Bone marrow (tissue), 2 donors: ENCODE results near the gene TNIK.
"Not testable (repeated sequence)": the region's sequence is repeated elsewhere in the genome, so short reads cannot be mapped to it uniquely, and the experiment has no call there.

Experiments used
- DNase-seq, 2 donors: peaks; one replicate each; lab custom pipeline; 2025; lab: John Stamatoyannopoulos, UW

TNIK gene

GRCh38 chr3:171468296-171468906 is 8.2 kb upstream of the TNIK start:
- DNase-seq = no peak

- DNase-seq = no peak
Observed at GRCh38 chr3:171465763-171466162, 5.6 kb upstream of the TNIK start.

GRCh38 chr3:171464462-171464861 is 4.3 kb upstream of the TNIK start:
- DNase-seq = no peak

- DNase-seq = no peak
Observed at GRCh38 chr3:171462224-171462623, 2.0 kb upstream of the TNIK start.

GRCh38 chr3:171461525-171461917 is 1.3 kb upstream of the TNIK start:
- no peak for DNase-seq

GRCh38 chr3:171460725-171461524 is 720 bp upstream of the TNIK start:
- DNase-seq = peak in 1 of 2 donors; percentile 61

- no peak for DNase-seq
Observed at GRCh38 chr3:171459137-171459941, 866 bp downstream of the TNIK start.

- DNase-seq = no peak
Observed at GRCh38 chr3:171458864-171459136, 1.4 kb downstream of the TNIK start.

- DNase-seq = peak in 1 of 2 donors; percentile 33
Observed at GRCh38 chr3:171458071-171458863, 1.9 kb downstream of the TNIK start.

GRCh38 chr3:171457607-171458061 is 2.6 kb downstream of the TNIK start:
- DNase-seq = no peak

GRCh38 chr3:171456765-171457606 is 3.2 kb downstream of the TNIK start:
- DNase-seq = no peak

GRCh38 chr3:171455603-171456550 is 4.3 kb downstream of the TNIK start:
- no peak for DNase-seq

- DNase-seq = no peak
Observed at GRCh38 chr3:171454041-171454440, 6.2 kb downstream of the TNIK start.

- no peak for DNase-seq
Observed at GRCh38 chr3:171453180-171453886, 6.9 kb downstream of the TNIK start.

GRCh38 chr3:171452328-171452727 is 7.9 kb downstream of the TNIK start:
- no peak for DNase-seq

GRCh38 chr3:171451915-171452314 is 8.3 kb downstream of the TNIK start:
- DNase-seq = no peak

- not testable (repeated sequence) for DNase-seq
Observed at GRCh38 chr3:171447579-171447891, 12.7 kb downstream of the TNIK start.

GRCh38 chr3:171446801-171447578 is 13.2 kb downstream of the TNIK start:
- peak in 1 of 2 donors; percentile 51 for DNase-seq

GRCh38 chr3:171446301-171446700 is 13.9 kb downstream of the TNIK start:
- DNase-seq = no peak
